ENCODE results near the gene LPAR5. TPM values are rescaled to one million over a fixed set of nuclear protein-coding genes. Genes with fewer than 3 reads are reported as not detected.

LPAR5 gene
- total RNA-seq, 1 donor from 2014 or later, result not detected

Other genes starting within 250 kb of the LPAR5 start
- 0.53 TPM in 1 of 2 replicates, not detected in the other for gene CD27, start 191.0 kb downstream of the LPAR5 start, total RNA-seq
- 32.8 and 38.7 TPM in 2 replicates for gene TAPBPL, start 183.9 kb downstream of the LPAR5 start, total RNA-seq
- gene VAMP1, start 165.3 kb downstream of the LPAR5 start, total RNA-seq, result 1.8 and 7.2 TPM in 2 replicates
- gene MRPL51, start 142.7 kb downstream of the LPAR5 start, total RNA-seq, result 76.3 and 86.1 TPM in 2 replicates
- 37.3 and 45.0 TPM in 2 replicates for gene NCAPD2, start 141.9 kb downstream of the LPAR5 start, total RNA-seq
- gene GAPDH, start 101.4 kb downstream of the LPAR5 start, total RNA-seq, result 4,807 and 5,799 TPM in 2 replicates
- 26.7 and 30.5 TPM in 2 replicates for gene IFFO1, start 79.9 kb downstream of the LPAR5 start, total RNA-seq
- 29.7 and 46.9 TPM in 2 replicates for gene NOP2, start 67.7 kb downstream of the LPAR5 start, total RNA-seq
- gene CHD4, start 28.6 kb downstream of the LPAR5 start, total RNA-seq, result 183 and 211 TPM in 2 replicates
- gene ACRBP, start 11.5 kb upstream of the LPAR5 start, total RNA-seq, result 0.58 TPM in 1 of 2 replicates, not detected in the other
- 49.7 and 55.1 TPM in 2 replicates for gene ING4, start 27.2 kb upstream of the LPAR5 start, total RNA-seq
- 20.1 and 30.3 TPM in 2 replicates for gene ZNF384, start 53.4 kb upstream of the LPAR5 start, total RNA-seq
- gene PIANP, start 64.9 kb upstream of the LPAR5 start, total RNA-seq, result not detected in 2 replicates
- gene COPS7A, start 88.1 kb upstream of the LPAR5 start, total RNA-seq, result 58.8 and 72.9 TPM in 2 replicates
- 186 and 229 TPM in 2 replicates for gene MLF2, start 117.2 kb upstream of the LPAR5 start, total RNA-seq
- 240 and 281 TPM in 2 replicates for gene PTMS, start 130.4 kb upstream of the LPAR5 start, total RNA-seq
- not detected in 2 replicates for gene LAG3, start 136.6 kb upstream of the LPAR5 start, total RNA-seq
- gene CD4, start 153.6 kb upstream of the LPAR5 start, total RNA-seq, result not detected in 2 replicates
- gene GPR162, start 185.9 kb upstream of the LPAR5 start, total RNA-seq, result 2.0 and 3.7 TPM in 2 replicates
- 53.8 and 87.9 TPM in 2 replicates for gene P3H3, start 192.4 kb upstream of the LPAR5 start, total RNA-seq
- 0.39 and 2.3 TPM in 2 replicates for gene GNB3, start 205.0 kb upstream of the LPAR5 start, total RNA-seq
- gene CDCA3, start 215.3 kb upstream of the LPAR5 start, total RNA-seq, result 6.0 and 14.6 TPM in 2 replicates
- gene USP5, start 216.2 kb upstream of the LPAR5 start, total RNA-seq, result 74.8 and 77.1 TPM in 2 replicates
- gene TPI1, start 231.6 kb upstream of the LPAR5 start, total RNA-seq, result 542 and 832 TPM in 2 replicates
- gene SPSB2, start 237.3 kb upstream of the LPAR5 start, total RNA-seq, result 5.3 and 5.5 TPM in 2 replicates

Measured in glomerular endothelial cell (primary cell).